Measurements from ENCODE around the gene GIGYF2.

GIGYF2 gene

DNA sequence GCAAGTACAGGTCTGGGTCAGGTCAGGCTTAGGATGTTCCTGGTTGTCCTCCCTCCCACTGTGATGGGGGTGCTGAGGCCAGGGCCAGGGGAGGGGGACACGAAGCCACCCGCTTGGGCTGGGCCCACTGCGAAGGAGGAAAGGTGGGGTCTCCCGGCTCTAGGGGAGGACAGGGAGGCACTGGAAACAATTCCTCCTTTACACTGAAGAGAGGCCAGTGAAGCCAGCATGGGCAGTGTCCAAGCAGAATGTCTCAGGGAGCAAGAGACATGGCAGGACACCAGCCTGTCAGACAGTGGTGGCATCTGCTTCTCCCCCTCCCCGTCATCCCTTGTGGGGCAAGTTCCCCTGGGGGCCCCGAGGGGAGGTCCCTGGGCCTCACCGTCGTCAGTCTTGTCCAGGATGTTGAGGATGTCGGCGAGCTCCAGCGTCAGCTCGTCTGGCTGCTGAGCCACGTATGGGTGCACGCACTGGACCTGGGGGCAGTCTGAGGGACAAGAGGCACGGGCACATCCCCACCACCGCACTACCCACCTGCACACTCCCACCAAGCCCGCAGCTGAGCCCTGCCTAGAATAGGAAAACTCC is 183.7 kb downstream of the GIGYF2 start:
- TF ChIP-seq, protein P1, sequence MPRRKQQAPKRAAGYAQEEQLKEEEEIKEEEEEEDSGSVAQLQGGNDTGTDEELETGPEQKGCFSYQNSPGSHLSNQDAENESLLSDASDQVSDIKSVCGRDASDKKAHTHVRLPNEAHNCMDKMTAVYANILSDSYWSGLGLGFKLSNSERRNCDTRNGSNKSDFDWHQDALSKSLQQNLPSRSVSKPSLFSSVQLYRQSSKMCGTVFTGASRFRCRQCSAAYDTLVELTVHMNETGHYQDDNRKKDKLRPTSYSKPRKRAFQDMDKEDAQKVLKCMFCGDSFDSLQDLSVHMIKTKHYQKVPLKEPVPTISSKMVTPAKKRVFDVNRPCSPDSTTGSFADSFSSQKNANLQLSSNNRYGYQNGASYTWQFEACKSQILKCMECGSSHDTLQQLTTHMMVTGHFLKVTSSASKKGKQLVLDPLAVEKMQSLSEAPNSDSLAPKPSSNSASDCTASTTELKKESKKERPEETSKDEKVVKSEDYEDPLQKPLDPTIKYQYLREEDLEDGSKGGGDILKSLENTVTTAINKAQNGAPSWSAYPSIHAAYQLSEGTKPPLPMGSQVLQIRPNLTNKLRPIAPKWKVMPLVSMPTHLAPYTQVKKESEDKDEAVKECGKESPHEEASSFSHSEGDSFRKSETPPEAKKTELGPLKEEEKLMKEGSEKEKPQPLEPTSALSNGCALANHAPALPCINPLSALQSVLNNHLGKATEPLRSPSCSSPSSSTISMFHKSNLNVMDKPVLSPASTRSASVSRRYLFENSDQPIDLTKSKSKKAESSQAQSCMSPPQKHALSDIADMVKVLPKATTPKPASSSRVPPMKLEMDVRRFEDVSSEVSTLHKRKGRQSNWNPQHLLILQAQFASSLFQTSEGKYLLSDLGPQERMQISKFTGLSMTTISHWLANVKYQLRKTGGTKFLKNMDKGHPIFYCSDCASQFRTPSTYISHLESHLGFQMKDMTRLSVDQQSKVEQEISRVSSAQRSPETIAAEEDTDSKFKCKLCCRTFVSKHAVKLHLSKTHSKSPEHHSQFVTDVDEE (CRISPR knock-in tag; IDR thresholded peaks at IDR 0.05): no peak
- TF ChIP-seq ZNF8 (CRISPR knock-in tag; IDR thresholded peaks at IDR 0.05): no peak
- no peak for TF ChIP-seq ZFP30 (CRISPR knock-in tag; IDR thresholded peaks at IDR 0.05)
- TF ChIP-seq, protein P2, sequence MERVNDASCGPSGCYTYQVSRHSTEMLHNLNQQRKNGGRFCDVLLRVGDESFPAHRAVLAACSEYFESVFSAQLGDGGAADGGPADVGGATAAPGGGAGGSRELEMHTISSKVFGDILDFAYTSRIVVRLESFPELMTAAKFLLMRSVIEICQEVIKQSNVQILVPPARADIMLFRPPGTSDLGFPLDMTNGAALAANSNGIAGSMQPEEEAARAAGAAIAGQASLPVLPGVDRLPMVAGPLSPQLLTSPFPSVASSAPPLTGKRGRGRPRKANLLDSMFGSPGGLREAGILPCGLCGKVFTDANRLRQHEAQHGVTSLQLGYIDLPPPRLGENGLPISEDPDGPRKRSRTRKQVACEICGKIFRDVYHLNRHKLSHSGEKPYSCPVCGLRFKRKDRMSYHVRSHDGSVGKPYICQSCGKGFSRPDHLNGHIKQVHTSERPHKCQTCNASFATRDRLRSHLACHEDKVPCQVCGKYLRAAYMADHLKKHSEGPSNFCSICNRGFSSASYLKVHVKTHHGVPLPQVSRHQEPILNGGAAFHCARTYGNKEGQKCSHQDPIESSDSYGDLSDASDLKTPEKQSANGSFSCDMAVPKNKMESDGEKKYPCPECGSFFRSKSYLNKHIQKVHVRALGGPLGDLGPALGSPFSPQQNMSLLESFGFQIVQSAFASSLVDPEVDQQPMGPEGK (CRISPR knock-in tag; IDR thresholded peaks at IDR 0.05; ENCODE audit: borderline replicate concordance): no peak
- no peak for TF ChIP-seq BACH2 (CRISPR knock-in tag; IDR thresholded peaks at IDR 0.05; ENCODE audit: borderline replicate concordance)
- TF ChIP-seq ZNF70 (CRISPR knock-in tag; IDR thresholded peaks at IDR 0.05): no peak
- no peak for TF ChIP-seq SNAI2 (CRISPR knock-in tag; IDR thresholded peaks at IDR 0.05)
- TF ChIP-seq, protein P3, sequence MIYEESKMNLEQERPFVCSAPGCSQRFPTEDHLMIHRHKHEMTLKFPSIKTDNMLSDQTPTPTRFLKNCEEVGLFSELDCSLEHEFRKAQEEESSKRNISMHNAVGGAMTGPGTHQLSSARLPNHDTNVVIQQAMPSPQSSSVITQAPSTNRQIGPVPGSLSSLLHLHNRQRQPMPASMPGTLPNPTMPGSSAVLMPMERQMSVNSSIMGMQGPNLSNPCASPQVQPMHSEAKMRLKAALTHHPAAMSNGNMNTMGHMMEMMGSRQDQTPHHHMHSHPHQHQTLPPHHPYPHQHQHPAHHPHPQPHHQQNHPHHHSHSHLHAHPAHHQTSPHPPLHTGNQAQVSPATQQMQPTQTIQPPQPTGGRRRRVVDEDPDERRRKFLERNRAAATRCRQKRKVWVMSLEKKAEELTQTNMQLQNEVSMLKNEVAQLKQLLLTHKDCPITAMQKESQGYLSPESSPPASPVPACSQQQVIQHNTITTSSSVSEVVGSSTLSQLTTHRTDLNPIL (CRISPR knock-in tag; IDR thresholded peaks at IDR 0.05; ENCODE audit: low read depth): no peak
- no peak for TF ChIP-seq OSR1 (CRISPR knock-in tag; IDR thresholded peaks at IDR 0.05)
- TF ChIP-seq ZC3H10 (CRISPR knock-in tag; IDR thresholded peaks at IDR 0.05): no peak
- TF ChIP-seq ZFP3 (CRISPR knock-in tag; IDR thresholded peaks at IDR 0.05): no peak
- TF ChIP-seq TOX (CRISPR knock-in tag; IDR thresholded peaks at IDR 0.05; ENCODE audit: borderline replicate concordance): no peak
- TF ChIP-seq GLIS3 (CRISPR knock-in tag; IDR thresholded peaks at IDR 0.05): no peak
- no peak for TF ChIP-seq ISL1 (CRISPR knock-in tag; IDR thresholded peaks at IDR 0.05)
- no peak for ATAC-seq

DNA sequence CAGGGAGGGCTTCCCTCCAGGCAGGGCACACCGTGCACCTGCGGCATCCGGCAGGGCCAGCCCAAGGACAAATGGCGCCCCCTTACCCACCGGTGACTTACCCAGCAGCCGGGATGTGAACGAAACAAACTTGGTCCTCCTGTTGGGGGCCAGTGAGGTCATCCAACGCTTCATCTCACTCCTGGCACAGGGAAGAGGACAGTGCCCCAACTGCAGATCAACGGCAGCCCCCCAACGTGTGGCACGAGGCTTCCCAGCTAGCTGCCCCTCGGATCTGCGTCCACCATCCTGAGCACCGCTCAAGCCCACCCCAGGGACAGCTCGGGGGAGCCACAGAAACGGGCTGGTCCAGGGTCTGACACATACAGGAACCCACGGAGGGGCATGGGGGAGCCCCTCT is 185.0 kb downstream of the GIGYF2 start:
- no peak for ATAC-seq
- TF ChIP-seq TCF4 (CRISPR knock-in tag; IDR thresholded peaks at IDR 0.05; ENCODE audit: borderline replicate concordance) (no peak), RARB (CRISPR knock-in tag; IDR thresholded peaks at IDR 0.05) (no peak), ESRRG (CRISPR knock-in tag; IDR thresholded peaks at IDR 0.05) (no peak), ZFP30 (CRISPR knock-in tag; IDR thresholded peaks at IDR 0.05) (no peak), ARNTL (CRISPR knock-in tag; IDR thresholded peaks at IDR 0.05; ENCODE audit: borderline replicate concordance, low read depth) (no peak)
- TF ChIP-seq, protein P4, sequence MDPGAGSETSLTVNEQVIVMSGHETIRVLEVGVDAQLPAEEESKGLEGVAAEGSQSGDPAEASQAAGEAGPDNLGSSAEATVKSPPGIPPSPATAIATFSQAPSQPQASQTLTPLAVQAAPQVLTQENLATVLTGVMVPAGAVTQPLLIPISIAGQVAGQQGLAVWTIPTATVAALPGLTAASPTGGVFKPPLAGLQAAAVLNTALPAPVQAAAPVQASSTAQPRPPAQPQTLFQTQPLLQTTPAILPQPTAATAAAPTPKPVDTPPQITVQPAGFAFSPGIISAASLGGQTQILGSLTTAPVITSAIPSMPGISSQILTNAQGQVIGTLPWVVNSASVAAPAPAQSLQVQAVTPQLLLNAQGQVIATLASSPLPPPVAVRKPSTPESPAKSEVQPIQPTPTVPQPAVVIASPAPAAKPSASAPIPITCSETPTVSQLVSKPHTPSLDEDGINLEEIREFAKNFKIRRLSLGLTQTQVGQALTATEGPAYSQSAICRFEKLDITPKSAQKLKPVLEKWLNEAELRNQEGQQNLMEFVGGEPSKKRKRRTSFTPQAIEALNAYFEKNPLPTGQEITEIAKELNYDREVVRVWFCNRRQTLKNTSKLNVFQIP (CRISPR knock-in tag; IDR thresholded peaks at IDR 0.05; ENCODE audit: borderline replicate concordance, low read depth): no peak
- TF ChIP-seq, protein P5, sequence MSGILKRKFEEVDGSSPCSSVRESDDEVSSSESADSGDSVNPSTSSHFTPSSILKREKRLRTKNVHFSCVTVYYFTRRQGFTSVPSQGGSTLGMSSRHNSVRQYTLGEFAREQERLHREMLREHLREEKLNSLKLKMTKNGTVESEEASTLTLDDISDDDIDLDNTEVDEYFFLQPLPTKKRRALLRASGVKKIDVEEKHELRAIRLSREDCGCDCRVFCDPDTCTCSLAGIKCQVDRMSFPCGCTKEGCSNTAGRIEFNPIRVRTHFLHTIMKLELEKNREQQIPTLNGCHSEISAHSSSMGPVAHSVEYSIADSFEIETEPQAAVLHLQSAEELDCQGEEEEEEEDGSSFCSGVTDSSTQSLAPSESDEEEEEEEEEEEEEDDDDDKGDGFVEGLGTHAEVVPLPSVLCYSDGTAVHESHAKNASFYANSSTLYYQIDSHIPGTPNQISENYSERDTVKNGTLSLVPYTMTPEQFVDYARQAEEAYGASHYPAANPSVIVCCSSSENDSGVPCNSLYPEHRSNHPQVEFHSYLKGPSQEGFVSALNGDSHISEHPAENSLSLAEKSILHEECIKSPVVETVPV (CRISPR knock-in tag; IDR thresholded peaks at IDR 0.05): no peak

DNA sequence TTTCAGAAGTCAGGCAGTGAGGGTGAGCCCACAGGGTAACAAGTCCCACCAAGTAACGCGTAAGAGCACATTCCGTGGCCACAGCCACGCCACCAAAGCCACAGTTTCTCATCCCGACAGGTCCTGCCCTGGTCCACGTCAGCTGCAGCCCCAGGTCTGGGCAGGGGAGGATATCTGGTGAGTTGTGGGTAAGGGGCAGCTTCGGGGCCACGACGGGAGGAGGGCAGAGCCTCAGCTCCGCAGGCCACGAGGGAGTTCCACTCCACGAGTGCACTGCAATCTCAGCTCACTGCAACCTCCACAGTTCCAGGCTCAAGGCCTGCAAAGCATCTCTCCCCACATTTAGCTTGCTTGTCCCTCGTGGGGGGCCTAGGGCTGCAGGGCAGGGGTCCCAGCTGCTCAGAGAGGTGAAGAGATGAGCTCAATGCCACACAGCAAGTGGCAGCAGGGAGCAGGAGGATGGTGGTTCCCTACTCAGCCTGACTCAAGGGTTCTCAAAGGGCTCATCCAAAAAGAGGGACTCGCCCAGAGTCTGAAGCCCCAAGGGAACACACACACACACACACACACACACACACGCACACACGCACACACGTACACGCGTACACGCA is 185.5 kb downstream of the GIGYF2 start:
- no peak for ATAC-seq
- TF ChIP-seq ZNF70 (CRISPR knock-in tag; IDR thresholded peaks at IDR 0.05) (no peak), CSDC2 (CRISPR knock-in tag; IDR thresholded peaks at IDR 0.05) (no peak), ZNF565 (CRISPR knock-in tag; conservative IDR thresholded peaks at IDR 0.05; ENCODE audit: low read depth) (no peak), PPARA (CRISPR knock-in tag; IDR thresholded peaks at IDR 0.05; ENCODE audit: borderline replicate concordance) (no peak)
- TF ChIP-seq, protein P1 (CRISPR knock-in tag; IDR thresholded peaks at IDR 0.05): no peak
- TF ChIP-seq, protein P3 (CRISPR knock-in tag; IDR thresholded peaks at IDR 0.05; ENCODE audit: low read depth): no peak

All from SK-N-SH treated with all-trans-retinoic acid at 6 μM for 48 hours (cell line).